GM18858 (cell line): ENCODE measurements around the gene TACR2.

Source experiments
- ATAC-seq: cut with Tn5 transposase; IDR thresholded peaks from one replicate; pipeline ENCODE4 v1.9.1; 2021; ENCODE audit not compliant: unreplicated experiment

The TACR2 gene

DNA sequence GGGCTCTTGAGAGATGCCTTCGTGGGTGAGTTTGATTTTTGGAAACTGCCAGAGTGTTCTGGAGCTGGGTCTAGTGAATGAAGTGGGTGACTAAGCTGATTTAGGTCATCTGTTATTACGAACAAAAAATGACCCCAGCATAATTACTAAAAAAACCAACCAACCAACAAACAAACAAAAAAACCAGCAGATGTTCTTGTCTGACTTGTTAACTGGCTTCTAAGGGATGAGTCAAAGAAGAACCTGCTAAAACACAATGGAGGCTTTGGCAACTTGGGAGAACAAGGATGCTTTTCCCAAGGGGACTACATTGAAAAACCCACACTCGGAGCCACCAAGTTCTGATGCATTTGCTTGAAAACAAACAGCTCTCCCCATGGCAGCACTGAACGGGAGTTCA is 11.5 kb downstream of the TACR2 start:
- ATAC-seq: no peak

DNA sequence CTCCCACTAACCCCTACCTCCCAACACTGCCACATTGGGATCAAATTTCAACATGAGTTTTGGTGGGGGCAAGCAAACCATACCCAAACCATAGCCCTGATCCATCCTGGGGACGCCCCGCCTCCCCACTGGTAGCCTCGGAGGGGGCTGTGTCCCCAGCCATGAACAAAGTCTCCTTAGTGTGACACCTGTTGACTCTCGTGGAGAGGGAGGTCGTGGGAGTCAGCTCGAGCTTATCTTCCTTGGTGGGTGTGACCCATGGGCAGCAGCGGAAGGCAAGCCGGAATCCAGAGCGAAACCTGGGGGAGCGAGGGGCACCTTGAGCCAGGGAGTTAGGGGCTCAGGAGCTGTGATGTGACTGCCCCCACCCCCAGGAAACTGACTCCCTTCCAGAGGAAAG is 11.9 kb downstream of the TACR2 start:
- no peak for ATAC-seq

DNA sequence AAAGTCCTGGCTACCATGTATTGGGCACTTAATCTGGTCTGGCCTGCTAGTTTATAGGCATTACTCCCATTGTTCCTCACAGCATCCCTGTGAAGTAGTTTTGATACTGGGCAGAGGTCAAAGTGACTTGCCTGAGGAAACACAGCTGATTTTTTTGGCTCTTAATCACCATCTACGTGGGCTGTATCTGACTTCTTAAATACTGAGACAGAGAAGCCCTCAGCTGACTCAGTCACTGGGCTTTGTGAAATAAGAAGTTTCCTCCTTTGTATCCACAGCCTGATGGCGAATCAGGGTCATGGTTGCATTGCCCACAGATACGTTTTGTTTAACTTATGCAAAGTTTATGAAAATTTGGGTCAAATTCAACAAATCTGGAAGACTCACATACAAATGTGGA is 13.2 kb downstream of the TACR2 start:
- no peak for ATAC-seq

DNA sequence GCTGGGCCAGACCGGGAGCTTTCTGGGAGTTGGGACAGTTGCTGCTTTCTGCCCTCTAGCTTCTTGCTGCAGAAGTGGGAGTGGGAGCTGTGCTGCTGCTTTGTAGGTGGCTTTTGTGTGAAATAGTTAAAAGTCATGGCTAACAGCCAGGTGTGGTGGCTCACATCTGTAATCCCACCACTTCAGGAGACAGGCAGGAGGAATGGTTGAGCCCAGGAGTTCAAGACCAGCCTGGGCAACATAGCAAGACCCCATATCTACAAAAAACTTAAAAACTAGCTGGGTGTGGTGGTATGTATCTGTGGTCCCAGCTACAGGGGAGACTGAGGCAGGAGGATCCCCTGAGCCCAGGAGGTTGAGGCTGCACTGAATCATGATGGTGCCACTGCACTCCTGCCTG is 13.7 kb downstream of the TACR2 start:
- no peak for ATAC-seq

DNA sequence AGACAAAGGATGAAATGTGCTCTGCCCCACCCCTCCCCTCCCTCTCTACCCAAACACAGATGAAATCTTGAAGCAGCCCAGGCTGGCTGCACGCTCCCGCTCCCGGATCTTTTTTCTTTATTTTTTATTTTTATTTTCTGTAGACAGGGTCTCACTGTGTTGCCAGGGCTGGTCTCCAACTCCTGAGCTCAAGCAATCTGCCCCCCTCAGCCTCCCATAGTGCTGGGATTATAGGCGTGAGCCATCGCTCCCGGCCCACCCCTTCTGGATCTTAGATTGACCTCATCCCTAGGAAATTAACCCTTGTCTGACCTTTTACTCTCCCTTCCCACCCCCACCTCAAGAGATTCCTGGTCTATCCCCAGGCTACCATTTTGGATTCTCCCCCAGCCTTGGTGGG is 14.3 kb downstream of the TACR2 start:
- no peak for ATAC-seq

DNA sequence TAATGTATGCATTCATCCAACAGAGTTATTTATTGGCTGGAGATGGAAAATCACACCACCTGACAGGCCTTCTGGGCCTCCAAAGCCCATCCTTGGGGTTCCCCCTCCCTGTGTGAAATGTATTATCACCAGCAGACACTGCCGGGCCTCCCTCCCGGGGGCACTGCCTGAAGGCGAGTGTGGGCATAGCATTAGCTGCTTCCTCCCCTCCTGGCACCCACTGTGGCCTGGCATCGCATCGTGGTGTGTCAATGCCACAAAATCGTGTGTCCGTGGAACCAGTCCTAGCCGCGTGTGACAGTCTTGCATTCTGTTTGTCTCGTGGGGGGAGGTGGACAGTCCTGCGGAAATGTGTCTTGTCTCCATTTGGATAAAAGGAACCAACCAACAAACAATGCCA is 15.3 kb downstream of the TACR2 start:
- ATAC-seq: no peak

DNA sequence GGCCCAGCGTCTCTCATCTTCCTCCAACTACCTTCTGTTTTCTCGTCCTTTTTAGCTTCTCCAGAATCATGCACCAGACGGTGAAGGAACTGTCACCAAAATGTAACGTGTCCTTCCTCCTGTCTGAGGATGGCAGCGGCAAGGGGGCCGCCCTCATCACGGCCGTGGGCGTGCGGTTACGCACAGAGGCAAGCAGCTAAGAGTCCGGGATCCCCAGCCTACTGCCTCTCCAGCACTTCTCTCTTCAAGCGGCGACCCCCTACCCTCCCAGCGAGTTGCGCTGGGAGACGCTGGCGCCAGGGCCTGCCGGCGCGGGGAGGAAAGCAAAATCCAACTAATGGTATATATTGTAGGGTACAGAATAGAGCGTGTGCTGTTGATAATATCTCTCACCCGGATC is 15.8 kb downstream of the TACR2 start:
- ATAC-seq: no peak

DNA sequence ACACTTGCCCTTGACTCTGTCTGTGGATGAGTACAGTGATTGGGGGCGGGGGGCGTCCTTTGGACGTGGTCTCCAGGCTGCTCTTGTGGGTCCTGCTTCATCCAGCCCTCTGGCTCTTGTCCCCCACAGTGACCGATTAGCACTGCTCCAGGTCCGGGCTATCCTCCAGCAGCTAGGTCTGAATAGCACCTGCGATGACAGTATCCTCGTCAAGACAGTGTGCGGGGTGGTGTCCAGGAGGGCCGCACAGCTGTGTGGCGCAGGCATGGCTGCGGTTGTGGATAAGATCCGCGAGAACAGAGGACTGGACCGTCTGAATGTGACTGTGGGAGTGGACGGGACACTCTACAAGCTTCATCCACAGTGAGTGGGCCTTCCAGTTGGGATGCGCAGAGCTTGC is 18.3 kb downstream of the TACR2 start:
- ATAC-seq: no peak

DNA sequence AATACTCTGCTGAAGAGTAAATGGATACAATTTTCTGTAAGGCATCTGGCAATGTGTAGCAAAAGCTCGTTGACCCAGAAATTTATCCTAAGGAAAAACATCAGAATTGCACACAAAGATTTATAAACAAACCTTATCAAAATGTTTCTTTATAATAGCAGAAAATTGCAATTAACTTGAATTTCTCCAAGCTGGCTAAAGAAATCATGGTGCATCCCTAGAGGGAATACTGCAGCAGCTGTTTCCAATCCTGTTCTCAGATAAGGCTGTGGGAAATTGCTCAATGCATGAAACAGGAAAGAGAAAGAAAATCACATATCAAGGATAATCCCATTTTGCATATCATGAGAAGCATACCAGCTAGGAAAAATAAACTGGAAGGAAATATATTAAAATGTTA is 18.7 kb downstream of the TACR2 start:
- ATAC-seq: no peak

DNA sequence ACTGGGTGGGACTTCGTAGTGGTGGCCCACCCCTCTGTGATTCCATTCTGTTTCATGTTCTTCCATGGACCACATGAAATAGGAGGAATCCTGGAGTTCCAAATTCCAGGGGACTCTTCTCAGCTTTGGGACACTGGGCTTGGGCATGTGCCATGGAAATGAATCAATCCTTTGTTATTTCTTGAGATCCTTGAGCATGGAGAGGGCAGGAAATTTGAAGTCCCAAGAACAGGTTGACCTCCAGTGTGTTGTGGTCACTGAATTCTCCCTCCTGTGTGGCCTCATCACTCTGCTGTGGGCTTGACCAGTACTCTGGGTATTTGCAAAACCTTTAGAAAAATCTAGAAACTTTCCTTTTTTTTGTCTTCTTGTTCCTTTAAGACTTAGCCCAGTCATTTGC is 22.7 kb downstream of the TACR2 start:
- no peak for ATAC-seq

DNA sequence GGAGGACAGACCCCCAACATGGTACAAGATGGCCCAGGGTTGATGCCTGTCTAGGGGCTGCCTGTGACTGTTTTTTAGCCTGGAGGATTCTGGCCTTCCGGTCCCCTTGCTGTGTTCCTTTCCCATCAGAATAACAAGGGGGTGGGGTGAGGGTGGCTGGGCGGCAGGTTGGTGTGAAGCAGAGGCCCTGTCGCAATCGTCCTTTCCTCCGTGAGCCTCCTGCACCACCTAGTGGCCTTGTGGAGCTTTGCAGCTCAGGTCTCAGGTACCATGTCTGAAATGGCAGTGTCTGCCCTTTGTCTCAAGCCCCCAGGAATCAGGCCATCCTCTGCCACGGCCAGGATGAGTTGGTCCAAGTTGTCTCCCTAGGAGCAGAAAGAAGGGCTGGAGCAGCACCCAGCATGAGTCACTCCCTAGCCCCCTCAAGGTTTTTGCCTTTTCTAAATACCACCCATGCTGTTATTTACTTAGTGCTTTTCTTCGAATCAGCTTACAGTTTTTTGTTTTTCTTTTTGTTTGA is 24.2 kb downstream of the TACR2 start:
- ATAC-seq: no peak

DNA sequence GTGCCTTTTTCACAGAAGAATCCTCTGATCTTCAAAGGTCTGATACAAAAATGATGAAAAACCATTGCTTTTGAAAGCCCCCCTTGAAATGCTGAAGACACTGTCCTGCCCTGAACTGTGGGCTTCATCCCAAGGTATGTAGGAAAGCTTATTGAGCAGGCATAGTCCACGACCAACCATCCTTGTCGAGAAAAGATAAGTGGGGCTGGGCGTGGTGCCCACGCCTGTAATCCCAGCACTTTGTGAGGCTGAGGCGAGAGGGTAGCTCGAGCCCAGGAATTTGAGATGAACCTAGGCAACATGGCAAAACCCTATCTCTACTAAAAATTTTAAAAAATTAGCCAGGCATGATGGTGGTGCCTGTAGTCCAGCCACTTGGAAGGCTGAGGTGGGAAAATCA is 25.6 kb downstream of the TACR2 start:
- no peak for ATAC-seq

DNA sequence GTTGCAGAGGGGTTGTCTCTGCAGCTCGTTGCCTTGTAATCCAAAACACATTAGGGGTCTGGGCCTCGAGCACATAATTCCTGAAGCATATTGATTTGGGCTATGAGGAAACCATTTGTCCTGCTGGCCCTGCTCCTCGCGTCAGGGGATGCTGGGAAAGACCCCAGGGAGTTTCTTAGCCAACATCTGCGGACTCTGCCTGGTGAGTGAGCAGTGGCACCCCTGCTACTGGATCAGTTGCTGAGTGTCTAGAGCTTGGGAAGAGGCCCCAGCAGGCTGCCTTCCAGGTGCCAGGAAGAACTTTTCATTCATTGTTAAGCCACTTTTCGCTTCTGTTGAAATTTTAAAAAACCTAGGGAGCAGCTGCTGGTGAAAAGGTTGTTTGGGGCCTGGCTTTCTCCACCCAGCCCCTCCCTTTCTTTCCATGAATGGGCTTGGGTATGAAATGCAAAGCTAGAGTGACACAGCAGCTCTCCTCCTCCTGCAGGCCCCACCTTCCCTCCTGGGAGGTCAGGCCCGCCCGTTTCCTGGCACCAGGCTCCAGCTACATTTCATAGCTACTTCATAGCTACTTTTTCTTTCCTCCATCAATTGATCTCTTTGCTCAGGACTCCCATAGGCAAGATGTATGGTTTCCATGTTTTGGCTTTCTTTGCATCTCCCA is 26.8 kb downstream of the TACR2 start:
- no peak for ATAC-seq

DNA sequence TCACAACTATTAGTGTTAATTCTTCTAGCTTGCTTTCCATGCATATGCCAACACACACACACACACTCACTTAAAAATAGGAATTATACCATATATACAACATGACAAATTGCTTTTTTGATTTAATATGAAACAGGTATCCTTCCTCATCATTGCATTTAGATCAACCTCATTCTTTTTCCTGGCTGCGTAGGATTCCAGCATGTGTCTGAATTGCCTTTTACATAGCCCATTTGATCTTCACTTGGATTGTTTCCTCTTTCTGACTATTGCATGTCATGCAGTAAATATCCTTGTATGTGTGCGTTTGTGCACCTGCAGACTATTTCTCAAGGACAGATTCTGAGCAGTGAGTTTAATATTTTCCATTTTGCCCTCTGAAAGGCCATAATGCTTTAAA is 28.2 kb downstream of the TACR2 start:
- no peak for ATAC-seq

DNA sequence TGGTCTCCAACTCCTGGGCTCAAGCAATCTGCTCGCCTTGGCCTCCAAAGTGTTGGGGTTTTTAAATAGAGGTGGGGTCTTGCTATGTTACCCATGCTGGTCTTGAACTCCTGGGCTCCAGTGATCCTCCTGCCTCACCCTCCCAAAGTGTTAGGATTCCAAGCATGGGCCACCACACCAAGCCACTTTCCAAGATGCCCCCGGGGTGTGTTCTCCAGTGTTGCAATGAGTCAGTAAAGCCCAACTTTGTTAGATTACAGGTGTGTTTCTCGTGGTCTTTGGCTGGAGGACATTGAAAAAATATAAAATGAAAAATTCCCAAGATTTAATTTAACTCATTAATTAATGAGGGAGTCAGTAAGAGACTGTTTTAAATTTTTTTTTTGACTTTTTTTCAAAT is 29.2 kb downstream of the TACR2 start:
- no peak for ATAC-seq

DNA sequence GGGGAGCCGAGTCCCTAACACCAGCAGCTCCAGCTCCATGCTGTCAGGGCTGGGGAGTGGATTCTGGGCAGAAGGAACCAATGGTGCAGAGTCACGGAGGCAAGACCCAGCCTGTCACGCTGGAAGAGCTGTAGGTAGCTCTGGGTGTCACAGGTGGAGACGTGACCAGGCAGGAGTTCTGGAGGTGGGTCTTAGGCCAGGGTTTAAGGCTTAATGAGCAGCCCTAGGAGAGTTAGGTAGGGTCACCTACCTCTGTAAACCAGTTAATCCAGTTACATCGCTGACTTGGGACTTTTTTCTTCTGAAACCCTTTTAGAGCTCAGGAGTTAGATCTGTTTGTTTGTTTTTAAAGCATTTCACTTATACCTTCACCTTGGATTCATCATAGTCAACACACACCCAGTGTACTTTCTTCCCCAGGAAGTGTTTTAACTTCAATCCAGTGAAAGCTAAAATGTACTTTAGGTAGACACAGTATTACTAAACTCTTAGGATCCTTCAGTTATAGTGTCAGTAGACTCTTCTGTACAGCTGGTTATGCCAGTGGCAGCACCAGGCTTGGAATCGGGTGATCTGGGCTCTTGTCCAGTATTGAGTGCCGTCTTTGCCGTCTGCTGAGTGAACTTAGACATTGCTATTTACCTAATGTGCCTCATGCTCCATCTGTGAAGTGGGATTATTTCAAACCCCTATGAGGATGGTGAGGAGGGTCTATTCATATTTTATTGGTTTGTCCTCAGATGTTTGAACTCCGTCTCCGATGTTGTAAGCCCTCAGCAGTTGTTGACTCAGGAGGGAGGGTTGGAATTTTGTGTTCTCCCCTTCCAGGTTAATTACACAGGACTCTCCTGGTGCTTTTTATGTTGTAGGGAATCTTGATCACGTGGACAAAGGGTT is 31.0 kb downstream of the TACR2 start:
- no peak for ATAC-seq

DNA sequence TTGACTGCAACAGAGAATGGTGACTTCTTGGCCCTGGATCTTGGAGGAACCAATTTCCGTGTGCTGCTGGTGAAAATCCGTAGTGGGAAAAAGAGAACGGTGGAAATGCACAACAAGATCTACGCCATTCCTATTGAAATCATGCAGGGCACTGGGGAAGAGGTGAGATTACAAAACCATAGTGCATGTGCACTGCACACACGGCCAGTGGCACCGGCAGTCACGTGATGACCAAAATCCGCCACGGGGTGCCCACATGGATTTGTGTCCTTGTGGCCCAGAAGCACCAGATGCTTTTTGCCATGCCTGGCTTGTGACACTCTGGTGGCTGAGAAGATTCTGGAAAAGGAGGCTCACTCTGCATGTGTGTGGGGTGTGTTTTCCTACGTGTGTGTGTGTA is 32.4 kb downstream of the TACR2 start:
- ATAC-seq: no peak

DNA sequence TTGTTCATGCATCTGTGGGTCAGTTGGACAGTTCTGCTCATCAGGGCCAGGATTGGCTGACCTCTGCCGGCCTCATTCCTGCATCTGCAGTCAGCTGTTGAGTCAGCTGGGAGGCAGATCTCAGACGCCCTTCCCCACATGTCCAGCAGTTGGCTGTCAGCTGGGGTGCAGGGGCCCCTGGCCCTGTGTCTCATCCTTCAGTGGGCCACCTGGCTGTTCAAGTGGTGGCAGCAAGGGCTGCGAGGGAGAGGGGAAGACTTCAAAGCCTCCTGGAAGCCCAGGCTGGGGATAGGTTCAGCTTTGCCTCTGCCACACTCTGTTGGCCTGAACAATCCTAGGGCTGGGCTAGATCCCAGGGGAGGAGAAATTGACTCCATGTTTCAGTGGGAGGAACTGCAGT is 33.2 kb downstream of the TACR2 start:
- no peak for ATAC-seq

DNA sequence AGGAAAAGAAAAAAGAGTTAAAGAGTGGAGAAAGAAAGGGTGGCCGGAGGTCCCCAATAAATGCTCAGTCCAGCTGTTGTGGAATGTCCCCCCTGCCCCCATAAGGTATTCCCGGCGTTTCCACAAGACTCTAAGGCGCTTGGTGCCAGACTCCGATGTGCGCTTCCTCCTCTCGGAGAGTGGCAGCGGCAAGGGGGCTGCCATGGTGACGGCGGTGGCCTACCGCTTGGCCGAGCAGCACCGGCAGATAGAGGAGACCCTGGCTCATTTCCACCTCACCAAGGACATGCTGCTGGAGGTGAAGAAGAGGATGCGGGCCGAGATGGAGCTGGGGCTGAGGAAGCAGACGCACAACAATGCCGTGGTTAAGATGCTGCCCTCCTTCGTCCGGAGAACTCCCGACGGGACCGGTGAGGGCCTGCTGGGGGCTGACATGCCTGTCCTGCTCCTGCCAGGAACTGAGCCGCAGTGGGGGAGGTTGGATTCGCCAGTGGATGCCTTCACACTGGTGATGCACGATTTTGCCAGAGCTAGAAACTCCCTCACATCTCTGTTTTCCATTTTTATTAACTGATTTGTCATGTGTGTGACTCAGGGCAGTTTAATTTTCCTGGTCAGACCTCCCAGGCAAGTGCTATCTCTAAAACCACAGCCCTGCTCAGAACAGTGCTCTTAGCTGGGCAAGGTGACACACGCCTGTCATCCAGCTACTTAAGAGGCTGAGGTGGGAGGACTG is 34.2 kb downstream of the TACR2 start:
- no peak for ATAC-seq

DNA sequence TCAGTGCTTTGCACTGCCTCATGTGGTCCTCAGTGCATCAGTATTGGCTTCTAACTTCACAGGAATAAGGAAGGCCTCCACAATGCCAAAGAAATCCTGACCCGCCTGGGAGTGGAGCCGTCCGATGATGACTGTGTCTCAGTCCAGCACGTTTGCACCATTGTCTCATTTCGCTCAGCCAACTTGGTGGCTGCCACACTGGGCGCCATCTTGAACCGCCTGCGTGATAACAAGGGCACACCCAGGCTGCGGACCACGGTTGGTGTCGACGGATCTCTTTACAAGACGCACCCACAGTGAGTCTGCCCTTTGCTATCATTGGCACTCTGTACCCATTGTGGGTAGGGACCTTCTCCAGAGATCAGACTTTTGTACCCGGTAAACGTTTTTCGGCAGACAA is 36.9 kb downstream of the TACR2 start:
- no peak for ATAC-seq

DNA sequence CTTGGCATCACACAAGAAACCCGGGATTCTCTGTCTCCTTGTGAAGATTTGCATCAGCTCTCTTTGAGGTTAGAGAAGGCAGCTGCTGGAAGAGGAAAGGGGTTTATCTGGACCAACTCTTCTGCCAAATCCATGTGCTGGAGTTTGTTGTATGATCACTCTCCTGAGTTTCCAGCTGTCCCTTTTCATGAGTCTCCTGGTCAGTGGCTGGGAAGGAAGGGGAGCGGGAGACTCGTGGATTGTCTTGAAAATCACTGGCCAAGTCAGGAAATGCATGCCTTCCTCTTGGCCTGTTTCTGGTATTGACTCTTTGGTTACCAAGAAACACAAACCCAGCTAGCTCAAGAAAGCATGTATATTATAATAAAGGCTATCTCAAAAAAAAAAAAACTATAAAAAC is 38.8 kb downstream of the TACR2 start:
- ATAC-seq: no peak

DNA sequence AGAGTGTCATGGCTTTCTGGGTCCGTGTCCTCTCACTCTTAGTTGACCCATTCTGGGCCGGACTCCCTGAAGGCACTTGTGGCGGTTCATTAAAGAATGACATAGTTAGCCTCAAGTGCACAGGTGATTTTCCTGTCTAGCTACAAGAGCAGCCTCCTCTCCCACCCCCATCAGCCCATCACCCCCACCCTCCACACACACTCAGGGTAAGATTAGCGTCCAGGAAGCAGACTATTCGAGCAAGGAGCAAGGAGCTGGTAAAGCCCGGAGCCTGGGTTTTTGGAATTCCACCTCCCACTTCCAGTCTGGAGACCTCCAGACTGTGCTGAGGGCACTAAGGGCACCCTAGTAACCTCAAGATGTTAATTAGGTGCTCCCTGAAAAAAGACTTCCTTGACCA is 39.5 kb downstream of the TACR2 start:
- no peak for ATAC-seq
